Neural progenitor cell (in vitro differentiated cells): Measurements from ENCODE around the gene PEAK1. TPM values are rescaled to one million over a fixed set of nuclear protein-coding genes. Genes with fewer than 3 reads are reported as not detected.

Source experiments
- DNase-seq: peaks from one replicate; pipeline ENCODE4 v3.0.0-alpha.2; 2016; ENCODE audit warnings: low spot score
- H2AFZ ChIP-seq: fragments of 200-600 bp; sonication (generic); replicated peaks from 2 replicates; pipeline ENCODE4 v1.6.1; 2016; ENCODE audit warnings: antibody characterized with exemption
- H3F3A ChIP-seq: fragments of 200-600 bp; sonication (generic); 2 replicates; pipeline ENCODE4 v1.6.1; 2016; ENCODE audit warnings: antibody characterized with exemption, low read depth
- H3K27ac ChIP-seq: fragments of 200-600 bp; sonication (generic); 2 replicates; pipeline ENCODE4 v1.5.1; 2016; ENCODE audit warnings: mild to moderate bottlenecking
- H3K27me3 ChIP-seq: fragments of 200-600 bp; sonication (generic); 2 replicates; pipeline ENCODE4 v1.6.1; 2016; ENCODE audit warnings: mild to moderate bottlenecking, moderate library complexity
- H3K36me3 ChIP-seq: fragments of 200-600 bp; sonication (generic); 2 replicates; pipeline ENCODE4 v1.5.1; 2016
- H3K4me1 ChIP-seq: fragments of 200-600 bp; sonication (generic); 2 replicates; pipeline ENCODE4 v1.6.1; 2016; ENCODE audit warnings: mixed run types
- H3K4me2 ChIP-seq: fragments of 200-600 bp; sonication (generic); 2 replicates; pipeline ENCODE4 v1.6.1; 2016
- H3K4me3 ChIP-seq: fragments of 200-600 bp; sonication (generic); 2 replicates; pipeline ENCODE4 v1.5.1; 2016
- H3K79me2 ChIP-seq: fragments of 200-600 bp; sonication (generic); 2 replicates; pipeline ENCODE4 v1.6.1; 2016; ENCODE audit warnings: low read depth
- H3K9ac ChIP-seq: fragments of 200-600 bp; sonication (generic); 2 replicates; pipeline ENCODE4 v1.6.1; 2016
- H3K9me3 ChIP-seq: fragments of 200-600 bp; sonication (generic); 2 replicates; pipeline ENCODE4 v1.5.1; 2016; ENCODE audit warnings: low read depth
- H4K20me1 ChIP-seq: fragments of 200-600 bp; sonication (generic); 2 replicates; pipeline ENCODE4 v1.6.1; 2016; ENCODE audit warnings: low read depth
- H3K27ac Mint-ChIP-seq: 3 replicates; pipeline ENCODE4 v1.8.0; 2021; ENCODE audit warnings: mixed read lengths
- H3K27me3 Mint-ChIP-seq: 2 replicates; pipeline ENCODE4 v1.8.0; 2022; ENCODE audit warnings: low read depth, mild to moderate bottlenecking, inconsistent platforms, moderate library complexity, mixed read lengths; ENCODE audit not compliant: insufficient read depth
- H3K36me3 Mint-ChIP-seq: 3 replicates; pipeline ENCODE4 v1.8.0; 2021; ENCODE audit warnings: mixed read lengths
- H3K4me1 Mint-ChIP-seq: 3 replicates; pipeline ENCODE4 v1.8.0; 2021; ENCODE audit warnings: mixed read lengths
- H3K4me3 Mint-ChIP-seq: 3 replicates; pipeline ENCODE4 v1.8.0; 2021; ENCODE audit warnings: mild to moderate bottlenecking, moderate library complexity, mixed read lengths
- H3K9me3 Mint-ChIP-seq: 3 replicates; pipeline ENCODE4 v1.8.0; 2020; ENCODE audit warnings: mixed read lengths
- EZH2 ChIP-seq: fragments of 200-600 bp; sonication (generic); IDR thresholded peaks from 2 replicates; pipeline ENCODE4 v1.6.1; 2017; ENCODE audit warnings: antibody characterized with exemption, mild to moderate bottlenecking, moderate library complexity
- EZH2phosphoT487 ChIP-seq: fragments of 200-600 bp; sonication (generic); IDR thresholded peaks from 2 replicates; pipeline ENCODE4 v1.6.1; 2017; ENCODE audit warnings: antibody characterized with exemption
- total RNA-seq: library from RNA; depleted of rRNA; stranded (reverse); fragments of >200 nt; gene quantifications from 2 replicates; pipeline ENCODE4 v1.2.3, GENCODE V29; 2015; ENCODE audit warnings: low replicate concordance
- TF ChIP-seq, protein P1 (sequence below): fragments of 200-600 bp; sonication (generic); IDR thresholded peaks from 2 replicates; pipeline ENCODE4 v1.5.1; 2017; ENCODE audit warnings: antibody characterized with exemption, mild to moderate bottlenecking

The PEAK1 gene
- total RNA-seq, 1 donor from 2014 or later: 30.9 TPM

- Histone ChIP-seq H3F3A (no peaks in the 10 kb centered on the region), H3K27me3 (no peaks in the 10 kb centered on the region), H3K79me2 (peaks cover 25% of the 10 kb centered on the region), H3K9me3 (no peaks in the 10 kb centered on the region), H3K36me3 (no peaks in the 10 kb centered on the region), H3K4me2 (no peak overlapping the region), H2AFZ (no peak overlapping the region), H4K20me1 (no peaks in the 10 kb centered on the region), H3K4me1 (no peaks in the 10 kb centered on the region), H3K27ac (no peak overlapping the region), H3K9ac (no peak overlapping the region), H3K4me3 (no peak overlapping the region)
- Mint-ChIP-seq H3K36me3 (no peaks in the 10 kb centered on the region), H3K27ac (no peak overlapping the region), H3K27me3 (no peaks in the 10 kb centered on the region), H3K4me1 (no peaks in the 10 kb centered on the region), H3K9me3 (peaks cover 2% of the 10 kb centered on the region), H3K4me3 (no peak overlapping the region)
- DNase-seq: no peak
- TF ChIP-seq EZH2phosphoT487: no peak
Observed at GRCh38 chr15:77380033-77380432, 39.9 kb downstream of the PEAK1 start.

GRCh38 chr15:77376770-77377169 lies 43.1 kb downstream of the PEAK1 start:
- Histone ChIP-seq H3K27ac (no peak overlapping the region), H2AFZ (no peak overlapping the region), H3K79me2 (peaks cover 18% of the 10 kb centered on the region), H3K4me3 (no peak overlapping the region), H3F3A (no peaks in the 10 kb centered on the region), H4K20me1 (no peaks in the 10 kb centered on the region), H3K4me1 (no peaks in the 10 kb centered on the region), H3K9ac (no peak overlapping the region), H3K9me3 (no peaks in the 10 kb centered on the region), H3K36me3 (no peaks in the 10 kb centered on the region), H3K27me3 (no peaks in the 10 kb centered on the region), H3K4me2 (no peak overlapping the region)
- H3K9me3 Mint-ChIP-seq: peaks cover 2% of the 10 kb centered on the region
- TF ChIP-seq, protein P1, sequence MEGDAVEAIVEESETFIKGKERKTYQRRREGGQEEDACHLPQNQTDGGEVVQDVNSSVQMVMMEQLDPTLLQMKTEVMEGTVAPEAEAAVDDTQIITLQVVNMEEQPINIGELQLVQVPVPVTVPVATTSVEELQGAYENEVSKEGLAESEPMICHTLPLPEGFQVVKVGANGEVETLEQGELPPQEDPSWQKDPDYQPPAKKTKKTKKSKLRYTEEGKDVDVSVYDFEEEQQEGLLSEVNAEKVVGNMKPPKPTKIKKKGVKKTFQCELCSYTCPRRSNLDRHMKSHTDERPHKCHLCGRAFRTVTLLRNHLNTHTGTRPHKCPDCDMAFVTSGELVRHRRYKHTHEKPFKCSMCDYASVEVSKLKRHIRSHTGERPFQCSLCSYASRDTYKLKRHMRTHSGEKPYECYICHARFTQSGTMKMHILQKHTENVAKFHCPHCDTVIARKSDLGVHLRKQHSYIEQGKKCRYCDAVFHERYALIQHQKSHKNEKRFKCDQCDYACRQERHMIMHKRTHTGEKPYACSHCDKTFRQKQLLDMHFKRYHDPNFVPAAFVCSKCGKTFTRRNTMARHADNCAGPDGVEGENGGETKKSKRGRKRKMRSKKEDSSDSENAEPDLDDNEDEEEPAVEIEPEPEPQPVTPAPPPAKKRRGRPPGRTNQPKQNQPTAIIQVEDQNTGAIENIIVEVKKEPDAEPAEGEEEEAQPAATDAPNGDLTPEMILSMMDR: no peak
- TF ChIP-seq EZH2phosphoT487 (no peak), EZH2 (no peak)
- H3K27me3 Mint-ChIP-seq: no peaks in the 10 kb centered on the region
- H3K4me3 Mint-ChIP-seq: no peak overlapping the region
- no peak for DNase-seq
- no peaks in the 10 kb centered on the region for H3K36me3 Mint-ChIP-seq
- H3K27ac Mint-ChIP-seq: no peak overlapping the region
- H3K4me1 Mint-ChIP-seq: no peaks in the 10 kb centered on the region

GRCh38 chr15:77375133-77375532 lies 44.8 kb downstream of the PEAK1 start:
- no peaks in the 10 kb centered on the region for H3F3A ChIP-seq
- H3K4me1 Mint-ChIP-seq: no peaks in the 10 kb centered on the region
- no peak overlapping the region for H2AFZ ChIP-seq
- TF ChIP-seq EZH2: no peak
- TF ChIP-seq, protein P1: no peak
- no peak for TF ChIP-seq EZH2phosphoT487
- H4K20me1 ChIP-seq: no peaks in the 10 kb centered on the region
- no peaks in the 10 kb centered on the region for H3K36me3 Mint-ChIP-seq
- no peak overlapping the region for H3K27ac ChIP-seq
- no peaks in the 10 kb centered on the region for H3K9me3 ChIP-seq
- H3K79me2 ChIP-seq: peaks cover 18% of the 10 kb centered on the region
- no peaks in the 10 kb centered on the region for H3K27me3 ChIP-seq
- no peaks in the 10 kb centered on the region for H3K4me1 ChIP-seq
- no peak overlapping the region for H3K9ac ChIP-seq
- H3K4me3 Mint-ChIP-seq: no peak overlapping the region
- peaks cover 2% of the 10 kb centered on the region for H3K9me3 Mint-ChIP-seq
- no peak overlapping the region for H3K27ac Mint-ChIP-seq
- no peaks in the 10 kb centered on the region for H3K36me3 ChIP-seq
- H3K4me3 ChIP-seq: no peak overlapping the region
- no peaks in the 10 kb centered on the region for H3K27me3 Mint-ChIP-seq
- no peak for DNase-seq
- H3K4me2 ChIP-seq: no peak overlapping the region

- no peak overlapping the region for H3K9ac ChIP-seq
- H3K27ac ChIP-seq: no peak overlapping the region
- no peak overlapping the region for H3K4me3 Mint-ChIP-seq
- H3K4me1 Mint-ChIP-seq: no peaks in the 10 kb centered on the region
- TF ChIP-seq EZH2phosphoT487 (no peak), EZH2 (no peak)
- TF ChIP-seq, protein P1: no peak
- peaks cover 2% of the 10 kb centered on the region for H3K9me3 Mint-ChIP-seq
- no peaks in the 10 kb centered on the region for H3K36me3 ChIP-seq
- H3K9me3 ChIP-seq: no peaks in the 10 kb centered on the region
- H4K20me1 ChIP-seq: no peaks in the 10 kb centered on the region
- no peak overlapping the region for H3K4me2 ChIP-seq
- H3F3A ChIP-seq: no peaks in the 10 kb centered on the region
- no peaks in the 10 kb centered on the region for H3K36me3 Mint-ChIP-seq
- peaks cover 18% of the 10 kb centered on the region for H3K79me2 ChIP-seq
- H3K4me1 ChIP-seq: no peaks in the 10 kb centered on the region
- H2AFZ ChIP-seq: no peak overlapping the region
- H3K27me3 ChIP-seq: no peaks in the 10 kb centered on the region
- no peak overlapping the region for H3K4me3 ChIP-seq
- H3K27ac Mint-ChIP-seq: no peak overlapping the region
- no peaks in the 10 kb centered on the region for H3K27me3 Mint-ChIP-seq
- no peak for DNase-seq
Observed at GRCh38 chr15:77373441-77373840, 46.5 kb downstream of the PEAK1 start.
